ENCODE measurements around the gene PDE9A.

The PDE9A gene

DNA sequence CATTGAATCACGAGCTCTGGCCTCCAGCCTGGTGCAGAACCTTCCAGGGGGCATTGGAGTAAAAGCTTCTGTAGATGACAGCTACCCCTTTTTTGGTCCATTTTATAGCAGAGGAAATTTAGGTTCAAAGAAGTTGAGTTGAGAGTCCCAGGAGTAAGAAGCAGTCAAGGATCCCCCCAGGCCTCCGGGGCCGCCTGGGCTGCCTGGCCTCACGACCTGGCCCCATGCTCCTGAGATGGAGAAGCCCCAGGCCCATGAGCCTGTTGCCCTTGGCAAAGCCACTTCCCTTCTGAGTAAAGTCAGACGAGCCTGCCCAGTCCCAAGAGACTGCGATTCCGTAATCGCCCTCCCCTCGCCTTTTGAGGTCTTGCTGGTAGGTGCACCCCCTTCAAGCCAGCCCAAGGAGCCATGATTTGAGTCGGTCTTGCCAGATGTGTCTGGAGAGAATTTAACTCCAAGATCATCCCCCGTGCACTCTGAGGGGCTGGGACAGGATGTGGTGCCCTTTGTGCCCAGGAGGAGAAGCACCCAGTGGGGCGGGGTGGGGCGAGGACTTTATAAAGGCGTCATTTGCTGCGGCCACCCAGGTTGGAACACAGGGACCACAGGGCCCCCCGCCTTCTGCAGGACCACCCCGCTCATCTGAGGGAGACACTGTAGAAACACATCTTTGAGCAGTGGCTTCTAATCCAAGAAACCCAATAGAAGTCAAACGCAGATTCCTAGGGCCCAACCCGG, 30.1 kb downstream of the PDE9A start:
- no peak overlapping the region for H3K4me3 ChIP-seq (ENCODE audit: low read depth, low read length)
- DNase-seq (ENCODE audit: low read depth) = no peak
- TF ChIP-seq, protein P1, sequence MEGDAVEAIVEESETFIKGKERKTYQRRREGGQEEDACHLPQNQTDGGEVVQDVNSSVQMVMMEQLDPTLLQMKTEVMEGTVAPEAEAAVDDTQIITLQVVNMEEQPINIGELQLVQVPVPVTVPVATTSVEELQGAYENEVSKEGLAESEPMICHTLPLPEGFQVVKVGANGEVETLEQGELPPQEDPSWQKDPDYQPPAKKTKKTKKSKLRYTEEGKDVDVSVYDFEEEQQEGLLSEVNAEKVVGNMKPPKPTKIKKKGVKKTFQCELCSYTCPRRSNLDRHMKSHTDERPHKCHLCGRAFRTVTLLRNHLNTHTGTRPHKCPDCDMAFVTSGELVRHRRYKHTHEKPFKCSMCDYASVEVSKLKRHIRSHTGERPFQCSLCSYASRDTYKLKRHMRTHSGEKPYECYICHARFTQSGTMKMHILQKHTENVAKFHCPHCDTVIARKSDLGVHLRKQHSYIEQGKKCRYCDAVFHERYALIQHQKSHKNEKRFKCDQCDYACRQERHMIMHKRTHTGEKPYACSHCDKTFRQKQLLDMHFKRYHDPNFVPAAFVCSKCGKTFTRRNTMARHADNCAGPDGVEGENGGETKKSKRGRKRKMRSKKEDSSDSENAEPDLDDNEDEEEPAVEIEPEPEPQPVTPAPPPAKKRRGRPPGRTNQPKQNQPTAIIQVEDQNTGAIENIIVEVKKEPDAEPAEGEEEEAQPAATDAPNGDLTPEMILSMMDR (IDR thresholded peaks at IDR 0.05; ENCODE audit: low read depth, low read length, missing control alignments) = no peak

DNA sequence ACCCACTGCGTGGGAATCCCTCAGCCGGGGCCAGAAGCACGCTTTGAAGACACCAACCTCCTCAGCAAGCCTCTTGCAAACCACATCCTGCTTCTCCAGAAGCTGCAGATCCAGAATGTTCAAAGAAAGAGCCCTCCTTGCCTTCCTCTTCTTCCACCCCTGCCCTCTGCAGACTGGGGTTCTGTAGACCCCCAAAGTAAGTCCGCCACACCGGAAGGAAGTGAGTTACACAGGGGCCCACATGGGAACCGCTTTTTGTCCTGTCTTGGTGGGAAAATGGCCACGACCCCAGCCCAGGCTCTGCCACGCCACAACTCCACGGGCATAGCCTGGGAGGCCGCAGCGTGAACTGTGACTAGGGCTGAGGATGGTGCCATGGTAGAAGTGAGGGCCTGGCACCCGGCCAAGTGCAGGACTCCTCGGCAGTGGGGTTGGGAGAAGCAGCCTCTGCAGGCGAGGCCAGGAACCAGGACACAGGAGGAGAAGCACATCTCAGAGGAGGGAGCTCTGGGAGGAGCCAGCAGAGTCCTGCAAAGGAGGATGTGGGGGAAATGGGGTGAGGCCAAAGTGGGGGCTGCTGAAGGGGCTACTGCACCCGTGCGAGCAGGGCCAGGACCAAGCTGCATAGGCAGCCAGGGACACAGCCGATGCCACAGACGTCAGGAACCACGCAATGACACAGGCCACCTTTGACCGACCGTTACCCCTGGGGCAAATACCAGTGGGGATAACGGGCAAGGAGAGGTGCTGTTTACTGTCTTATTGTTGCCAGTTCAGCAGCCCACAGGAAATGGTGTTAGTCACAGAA, 30.9 kb downstream of the PDE9A start:
- TF ChIP-seq, protein P1 (IDR thresholded peaks at IDR 0.05; ENCODE audit: low read depth, low read length, missing control alignments) = no peak
- no peak overlapping the region for H3K4me3 ChIP-seq (ENCODE audit: low read depth, low read length)
- no peak for DNase-seq (ENCODE audit: low read depth)

DNA sequence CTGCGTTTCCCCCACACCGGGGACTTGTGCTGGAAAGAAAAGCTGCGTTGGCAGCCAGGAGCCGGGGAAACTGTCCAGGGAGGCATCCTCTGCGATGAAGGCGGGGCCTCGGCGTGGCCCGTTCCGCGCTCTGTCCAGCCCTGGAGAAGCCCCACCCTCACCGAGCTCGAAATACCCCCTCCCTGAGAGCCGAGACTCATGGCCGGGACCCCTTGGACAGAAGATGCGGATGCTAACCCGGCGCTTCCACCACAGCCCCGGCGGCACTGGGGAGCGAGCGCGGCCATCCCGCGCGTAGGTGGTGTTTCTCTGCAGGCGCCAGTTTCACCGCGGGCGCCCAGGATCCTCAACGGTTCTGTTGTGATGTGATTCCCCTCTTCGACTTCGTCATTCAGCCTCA, 31.6 kb downstream of the PDE9A start:
- DNase-seq (ENCODE audit: low read depth) = no peak
- TF ChIP-seq, protein P1 (IDR thresholded peaks at IDR 0.05; ENCODE audit: low read depth, low read length, missing control alignments) = no peak
- no peak overlapping the region for H3K4me3 ChIP-seq (ENCODE audit: low read depth, low read length)

DNA sequence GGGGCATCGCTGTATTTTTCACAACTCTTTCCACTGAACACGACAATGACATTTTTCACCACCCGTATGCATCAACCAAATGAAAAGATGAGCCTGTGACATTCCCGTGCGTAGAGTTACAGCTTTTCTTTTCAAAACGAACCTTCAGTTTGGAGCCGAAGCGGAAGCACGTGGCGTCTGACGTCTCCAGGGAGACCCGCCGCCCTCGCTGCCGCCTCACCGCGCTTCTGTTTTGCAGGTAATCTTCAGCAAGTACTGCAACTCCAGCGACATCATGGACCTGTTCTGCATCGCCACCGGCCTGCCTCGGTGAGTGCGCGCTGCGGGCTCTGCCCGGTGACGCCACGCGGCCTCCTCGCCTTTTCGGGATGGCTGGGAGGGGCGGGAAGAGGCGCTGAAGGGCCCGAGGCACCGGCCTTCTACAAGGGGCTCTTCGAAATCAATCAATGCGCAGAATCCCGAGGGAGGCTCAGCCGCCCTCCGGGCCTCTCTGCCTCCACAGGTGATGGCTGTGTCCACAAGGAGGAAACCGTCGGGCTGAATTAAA, 32.6 kb downstream of the PDE9A start:
- TF ChIP-seq, protein P1 (IDR thresholded peaks at IDR 0.05; ENCODE audit: low read depth, low read length, missing control alignments) = no peak
- no peak overlapping the region for H3K4me3 ChIP-seq (ENCODE audit: low read depth, low read length)
- DNase-seq (ENCODE audit: low read depth) = no peak

DNA sequence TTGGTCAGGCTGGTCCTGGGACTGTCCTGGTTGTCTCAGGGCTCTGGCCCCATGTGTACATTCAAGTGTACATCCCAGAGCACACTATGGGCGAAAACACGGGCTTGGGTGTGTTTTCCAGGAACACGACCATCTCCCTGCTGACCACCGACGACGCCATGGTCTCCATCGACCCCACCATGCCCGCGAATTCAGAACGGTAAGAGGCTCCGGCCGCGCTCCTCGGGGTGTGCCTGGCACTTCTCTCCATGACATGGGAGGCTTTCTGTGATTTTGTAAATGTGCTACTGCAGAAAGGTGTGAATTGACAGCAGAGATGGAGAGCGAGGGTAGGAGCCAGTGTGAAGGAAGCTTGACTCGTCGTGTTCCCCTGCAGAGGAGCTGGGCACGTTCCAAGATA, 34.4 kb downstream of the PDE9A start:
- no peak overlapping the region for H3K4me3 ChIP-seq (ENCODE audit: low read depth, low read length)
- TF ChIP-seq, protein P1 (IDR thresholded peaks at IDR 0.05; ENCODE audit: low read depth, low read length, missing control alignments) = no peak
- no peak for DNase-seq (ENCODE audit: low read depth)

DNA sequence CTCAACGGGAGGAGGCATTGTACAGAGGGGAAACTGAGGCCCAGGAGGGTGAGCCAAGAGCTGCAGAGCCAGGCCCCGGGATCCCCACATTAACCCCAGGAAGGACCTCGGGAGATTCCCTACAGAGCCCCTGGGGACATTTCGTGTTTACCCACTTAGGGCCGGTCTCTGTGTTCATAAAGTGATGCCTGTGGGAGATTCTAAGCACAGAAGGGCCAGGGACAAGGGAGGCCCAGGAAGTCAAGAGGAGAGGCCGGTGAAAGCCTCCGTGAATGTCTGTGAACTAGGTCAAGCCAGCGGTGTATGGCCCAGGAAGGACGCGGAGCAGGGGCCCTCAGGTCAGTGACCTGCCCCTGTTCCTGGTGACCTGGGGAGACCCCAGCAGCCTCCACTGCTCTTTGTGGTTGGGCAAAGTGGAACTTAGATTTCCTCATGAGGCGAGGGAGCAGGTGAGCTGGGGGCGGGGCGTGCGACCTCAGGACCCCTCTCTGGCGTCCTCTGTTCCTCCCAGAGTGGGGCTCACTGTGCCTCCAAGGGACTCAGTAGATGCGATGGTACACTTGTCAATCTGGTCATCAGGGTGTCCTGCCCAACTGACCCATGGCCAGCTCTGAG, 34.9 kb downstream of the PDE9A start:
- TF ChIP-seq, protein P1 (IDR thresholded peaks at IDR 0.05; ENCODE audit: low read depth, low read length, missing control alignments) = no peak
- H3K4me3 ChIP-seq (ENCODE audit: low read depth, low read length) = no peak overlapping the region
- no peak for DNase-seq (ENCODE audit: low read depth)

Data from GM12864 (cell line).